Activated naive CD4-positive, alpha-beta T cell treated with anti-CD3 and anti-CD28 coated beads, Interleukin-2, amount 10 ng/mL, durations not matched to agents 7 days and 5 days (primary cell): Measurements from ENCODE around the gene IPMK.

ENCODE experiments used
- CTCF ChIA-PET: fragments of 350-600 bp; sonication (Branson Sonifier 250); formaldehyde crosslinking; loops from one replicate; lab custom pipeline; 2021; ENCODE audit warnings: antibody characterized with exemption; lab: Charles Lee
- DNase-seq: peaks from one replicate; pipeline ENCODE4 v3.0.0-alpha.2; 2020
- H3K27ac Mint-ChIP-seq: one replicate; pipeline ENCODE4 v1.8.0; 2021; ENCODE audit warnings: mild to moderate bottlenecking, moderate library complexity, mixed read lengths
- H3K27me3 Mint-ChIP-seq: one replicate; pipeline ENCODE4 v1.8.0; 2021; ENCODE audit warnings: mild to moderate bottlenecking, mixed read lengths
- H3K36me3 Mint-ChIP-seq: one replicate; pipeline ENCODE4 v1.8.0; 2021; ENCODE audit warnings: mixed read lengths
- H3K4me1 Mint-ChIP-seq: one replicate; pipeline ENCODE4 v1.8.0; 2021; ENCODE audit warnings: mixed read lengths
- H3K4me3 Mint-ChIP-seq: one replicate; pipeline ENCODE4 v1.8.0; 2021; ENCODE audit warnings: mild to moderate bottlenecking, moderate library complexity, mixed read lengths
- H3K9me3 Mint-ChIP-seq: one replicate; pipeline ENCODE4 v1.8.0; 2021; ENCODE audit warnings: mixed read lengths

Gene IPMK

GRCh38 chr10:58280477-58280876, 12.8 kb upstream of the IPMK start:
- no peak for DNase-seq
- H3K9me3 Mint-ChIP-seq = no peaks in the 10 kb centered on the region
- H3K27me3 Mint-ChIP-seq = no peaks in the 10 kb centered on the region
- H3K4me1 Mint-ChIP-seq = peaks cover 34% of the 10 kb centered on the region
- H3K4me3 Mint-ChIP-seq = no peak overlapping the region
- H3K36me3 Mint-ChIP-seq = peaks cover 24% of the 10 kb centered on the region
- H3K27ac Mint-ChIP-seq = no peak overlapping the region
- CTCF ChIA-PET = interaction anchor here (0.9 to 1.4 kb wide), 3 partner anchors 11 to 19 kb away, joined by 3 to 4 read pairs (median 3); partner anchors contain the start of gene CISD1

GRCh38 chr10:58278962-58279307, 11.2 kb upstream of the IPMK start:
- CTCF ChIA-PET = no interaction called here

GRCh38 chr10:58278274-58278961, 10.7 kb upstream of the IPMK start:
- Mint-ChIP-seq H3K9me3 (no peaks in the 10 kb centered on the region), H3K27me3 (no peaks in the 10 kb centered on the region), H3K36me3 (peaks cover 24% of the 10 kb centered on the region), H3K4me3 (no peak overlapping the region), H3K4me1 (peaks cover 33% of the 10 kb centered on the region), H3K27ac (no peak overlapping the region)
- no peak for DNase-seq
- CTCF ChIA-PET = no interaction called here

More at GRCh38 chr10:58278962-58279307, 11.2 kb upstream of the IPMK start:
- DNase-seq = no peak
- Mint-ChIP-seq H3K27ac (no peak overlapping the region), H3K4me3 (no peak overlapping the region), H3K36me3 (peaks cover 24% of the 10 kb centered on the region), H3K4me1 (peaks cover 34% of the 10 kb centered on the region), H3K9me3 (no peaks in the 10 kb centered on the region), H3K27me3 (no peaks in the 10 kb centered on the region)

GRCh38 chr10:58275908-58276307, 8.2 kb upstream of the IPMK start:
- Mint-ChIP-seq H3K27me3 (no peaks in the 10 kb centered on the region), H3K9me3 (no peaks in the 10 kb centered on the region), H3K27ac (no peak overlapping the region), H3K4me1 (peaks cover 17% of the 10 kb centered on the region), H3K4me3 (no peak overlapping the region), H3K36me3 (peaks cover 20% of the 10 kb centered on the region)
- no peak for DNase-seq
- CTCF ChIA-PET = no interaction called here

- Mint-ChIP-seq H3K27ac (no peak overlapping the region), H3K4me1 (peaks cover 17% of the 10 kb centered on the region), H3K36me3 (peaks cover 14% of the 10 kb centered on the region), H3K4me3 (no peak overlapping the region), H3K27me3 (no peaks in the 10 kb centered on the region), H3K9me3 (no peaks in the 10 kb centered on the region)
- DNase-seq = no peak
- CTCF ChIA-PET = no interaction called here
Measured at GRCh38 chr10:58275261-58275660, 7.6 kb upstream of the IPMK start.

GRCh38 chr10:58269782-58270290, 2.1 kb upstream of the IPMK start:
- CTCF ChIA-PET = interaction anchor here (1.6 kb wide), 1 partner anchor 115 kb away, joined by 4 read pairs; no protein-coding TSS in a partner anchor
- no peaks in the 10 kb centered on the region for H3K27me3 Mint-ChIP-seq
- peaks cover 7% of the 10 kb centered on the region for H3K36me3 Mint-ChIP-seq
- H3K4me3 Mint-ChIP-seq = peak overlapping the region; percentile 99
- H3K4me1 Mint-ChIP-seq = peaks cover 40% of the 10 kb centered on the region
- peak overlapping the region; percentile 97 for H3K27ac Mint-ChIP-seq
- H3K9me3 Mint-ChIP-seq = no peaks in the 10 kb centered on the region
- no peak for DNase-seq

GRCh38 chr10:58268946-58269781, 1.5 kb upstream of the IPMK start, which contains the start of gene CISD1:
CISD1 (plus strand) TSS chr10:58269162; CDS start chr10:58269274, 112 bp downstream.
- peak within 1 kb of the TSS; percentile 99 for H3K4me3 Mint-ChIP-seq
- peaks cover 46% of the 10 kb centered on the region for H3K4me1 Mint-ChIP-seq
- H3K9me3 Mint-ChIP-seq = no peaks in the 10 kb centered on the region
- peak within 1 kb of the TSS; percentile 97 for H3K27ac Mint-ChIP-seq
- peak; percentile 96 for DNase-seq
- no peaks in the 10 kb centered on the region for H3K27me3 Mint-ChIP-seq
- CTCF ChIA-PET = interaction anchor here (1.0 to 2.0 kb wide), 4 partner anchors 11 to 115 kb away, joined by 3 to 8 read pairs (median 4); no protein-coding TSS in a partner anchor
- H3K36me3 Mint-ChIP-seq = peaks cover 7% of the 10 kb centered on the region

GRCh38 chr10:58268454-58268945, 806 bp upstream of the IPMK start:
- Mint-ChIP-seq H3K27ac (peak overlapping the region; percentile 97), H3K27me3 (no peaks in the 10 kb centered on the region), H3K4me3 (peak overlapping the region; percentile 99), H3K4me1 (peaks cover 51% of the 10 kb centered on the region), H3K9me3 (no peaks in the 10 kb centered on the region), H3K36me3 (peaks cover 7% of the 10 kb centered on the region)
- DNase-seq = no peak
- CTCF ChIA-PET = interaction anchor here (1.0 to 2.0 kb wide), 5 partner anchors 12 to 116 kb away, joined by 3 to 8 read pairs (median 4); no protein-coding TSS in a partner anchor

- Mint-ChIP-seq H3K9me3 (no peaks in the 10 kb centered on the region), H3K27me3 (no peaks in the 10 kb centered on the region), H3K4me3 (peak overlapping the region; percentile 99), H3K36me3 (peaks cover 7% of the 10 kb centered on the region), H3K27ac (peak overlapping the region; percentile 97), H3K4me1 (peaks cover 54% of the 10 kb centered on the region)
- peak; percentile 63 for DNase-seq
- CTCF ChIA-PET = interaction anchor here (1.0 kb wide), 1 partner anchor 18 kb away, joined by 3 read pairs; no protein-coding TSS in a partner anchor
Measured at GRCh38 chr10:58266826-58267712, 625 bp downstream of the IPMK start.

GRCh38 chr10:58266003-58266825, 1.5 kb downstream of the IPMK start:
- CTCF ChIA-PET = no interaction called here
- Mint-ChIP-seq H3K36me3 (peaks cover 4% of the 10 kb centered on the region), H3K9me3 (no peaks in the 10 kb centered on the region), H3K4me1 (peaks cover 51% of the 10 kb centered on the region), H3K4me3 (peak overlapping the region; percentile 99), H3K27ac (peak overlapping the region; percentile 97), H3K27me3 (no peaks in the 10 kb centered on the region)
- DNase-seq = peak; percentile 27

- Mint-ChIP-seq H3K9me3 (no peaks in the 10 kb centered on the region), H3K27ac (no peak overlapping the region), H3K27me3 (no peaks in the 10 kb centered on the region), H3K4me3 (peak overlapping the region; percentile 99), H3K4me1 (peaks cover 45% of the 10 kb centered on the region), H3K36me3 (peaks cover 4% of the 10 kb centered on the region)
- DNase-seq = no peak
- CTCF ChIA-PET = no interaction called here
Measured at GRCh38 chr10:58265249-58265648, 2.4 kb downstream of the IPMK start.

GRCh38 chr10:58264780-58265179, 2.9 kb downstream of the IPMK start:
- no peaks in the 10 kb centered on the region for H3K9me3 Mint-ChIP-seq
- H3K4me3 Mint-ChIP-seq = peak overlapping the region; percentile 99
- DNase-seq = no peak
- no peak overlapping the region for H3K27ac Mint-ChIP-seq
- peaks cover 42% of the 10 kb centered on the region for H3K4me1 Mint-ChIP-seq
- H3K27me3 Mint-ChIP-seq = no peaks in the 10 kb centered on the region
- CTCF ChIA-PET = no interaction called here
- peaks cover 4% of the 10 kb centered on the region for H3K36me3 Mint-ChIP-seq

- no peak overlapping the region for H3K4me3 Mint-ChIP-seq
- no peaks in the 10 kb centered on the region for H3K9me3 Mint-ChIP-seq
- H3K27ac Mint-ChIP-seq = no peak overlapping the region
- H3K27me3 Mint-ChIP-seq = no peaks in the 10 kb centered on the region
- peaks cover 38% of the 10 kb centered on the region for H3K4me1 Mint-ChIP-seq
- CTCF ChIA-PET = no interaction called here
- H3K36me3 Mint-ChIP-seq = peaks cover 11% of the 10 kb centered on the region
- no peak for DNase-seq
Measured at GRCh38 chr10:58262766-58263165, 4.9 kb downstream of the IPMK start.
